GDM1 (cell line): ENCODE measurements around the gene KLHL12.
A peak's percentile ranks its signal among the peaks of the same experiment; 100 is the strongest.

Source experiments
- DNase-seq: peaks from one replicate; lab custom pipeline; 2025; lab: John Stamatoyannopoulos, UW

The KLHL12 gene

DNA sequence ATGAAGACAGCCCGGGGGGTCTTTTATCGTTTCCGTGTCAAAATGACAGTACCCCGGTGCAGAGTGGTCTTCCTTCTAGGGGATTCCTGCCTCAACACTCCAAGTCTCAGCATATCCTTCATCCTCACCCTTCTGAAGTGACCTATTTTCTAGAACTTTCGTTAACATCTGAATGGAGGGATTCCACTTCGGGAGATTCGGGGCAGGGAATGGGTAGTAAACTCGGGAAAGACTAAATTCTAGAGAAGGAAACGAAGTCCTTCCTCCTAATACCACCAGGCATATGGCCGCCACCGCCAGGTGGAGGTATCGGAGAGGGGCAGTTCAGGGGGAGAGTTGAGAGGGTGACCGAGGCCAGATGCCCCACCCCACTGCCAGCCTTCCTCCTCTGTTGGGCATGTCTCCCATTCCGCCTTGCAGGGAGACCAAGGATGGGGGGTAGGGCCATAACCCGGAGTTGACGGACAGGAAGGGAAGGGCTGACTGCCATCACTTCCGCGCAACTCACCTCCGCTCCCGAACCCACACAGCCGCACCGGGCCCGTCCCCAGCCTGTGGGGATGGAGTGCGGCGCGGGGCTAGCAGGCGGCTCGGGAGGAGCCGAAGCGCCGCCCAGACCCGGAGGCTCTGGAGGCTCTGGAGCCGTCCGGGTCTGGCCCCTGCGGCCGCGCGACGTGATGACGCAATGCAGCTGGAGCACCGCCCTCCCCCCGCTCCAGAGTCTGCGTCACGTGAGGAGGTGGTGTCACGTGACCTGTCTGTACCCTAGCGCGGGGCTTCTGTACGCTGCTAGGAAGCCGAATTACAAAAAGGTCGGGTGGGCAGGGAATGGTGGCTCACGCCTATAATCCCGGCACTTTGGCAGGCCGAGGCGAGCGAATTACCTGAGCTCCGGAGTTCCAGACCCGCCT is at the start of gene KLHL12:
TSS of gene KLHL12 (minus strand) at position 654 of the 911 bp plus-strand sequence. CDS start 2,072 bp downstream, outside the sequence.
- peak; percentile 93 for DNase-seq

DNA sequence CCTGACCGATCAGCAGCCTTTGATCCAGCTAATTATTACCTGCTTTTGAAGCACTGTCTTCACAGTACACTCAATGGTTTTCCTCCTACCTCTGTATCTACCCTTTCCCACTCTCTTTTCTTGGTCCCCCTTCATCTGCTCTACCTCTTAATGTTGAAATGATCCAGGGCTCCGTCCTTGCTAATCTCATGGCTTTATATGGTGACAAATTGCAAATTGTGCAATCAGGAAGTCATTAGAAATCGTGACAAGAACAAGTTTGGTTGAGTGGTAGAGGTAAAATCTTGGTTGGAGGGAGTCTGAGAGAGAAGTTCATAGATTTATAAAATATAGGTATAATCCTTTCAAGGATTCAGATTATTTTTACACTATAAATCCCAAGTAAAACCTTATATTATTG is 49.6 kb upstream of the KLHL12 start:
- DNase-seq, result no peak

DNA sequence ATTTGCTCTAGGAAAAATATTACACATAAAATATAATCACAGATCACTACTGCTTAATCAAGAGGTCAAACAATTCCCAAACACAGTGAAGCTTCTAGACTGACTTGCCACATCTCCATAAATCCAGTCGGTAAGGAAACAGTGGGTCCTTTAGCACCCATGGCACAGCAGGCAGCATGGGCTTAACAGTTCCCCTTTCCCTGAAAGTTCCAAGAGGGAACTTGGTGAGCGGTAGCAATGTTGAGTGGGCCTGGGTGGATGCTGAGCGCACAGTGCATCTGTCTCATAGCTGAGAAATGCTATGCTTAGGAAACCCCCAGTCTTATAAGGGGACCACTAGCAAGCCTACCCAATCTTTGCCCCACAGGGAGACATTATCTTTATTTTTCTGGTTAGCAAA is 47.8 kb upstream of the KLHL12 start:
- no peak for DNase-seq

DNA sequence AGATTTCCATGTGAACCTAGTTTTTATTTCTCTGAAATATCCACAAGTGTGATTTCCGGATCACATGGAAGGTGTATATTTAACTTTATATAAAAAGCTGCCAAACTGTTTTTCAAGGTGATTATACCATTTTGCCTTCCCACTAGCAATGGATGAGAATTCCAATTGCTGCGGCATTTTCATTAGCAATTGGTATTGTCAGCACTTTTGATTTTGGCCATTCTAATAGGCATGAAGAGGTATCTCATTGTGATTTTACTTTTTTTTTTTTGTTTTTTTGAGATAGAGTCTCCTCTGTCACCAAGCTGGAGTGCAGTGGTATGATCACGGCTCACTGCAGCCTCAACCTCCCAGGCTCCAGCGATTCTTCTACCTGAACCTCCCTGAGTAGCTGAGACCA is 45.0 kb upstream of the KLHL12 start:
- DNase-seq, result no peak

DNA sequence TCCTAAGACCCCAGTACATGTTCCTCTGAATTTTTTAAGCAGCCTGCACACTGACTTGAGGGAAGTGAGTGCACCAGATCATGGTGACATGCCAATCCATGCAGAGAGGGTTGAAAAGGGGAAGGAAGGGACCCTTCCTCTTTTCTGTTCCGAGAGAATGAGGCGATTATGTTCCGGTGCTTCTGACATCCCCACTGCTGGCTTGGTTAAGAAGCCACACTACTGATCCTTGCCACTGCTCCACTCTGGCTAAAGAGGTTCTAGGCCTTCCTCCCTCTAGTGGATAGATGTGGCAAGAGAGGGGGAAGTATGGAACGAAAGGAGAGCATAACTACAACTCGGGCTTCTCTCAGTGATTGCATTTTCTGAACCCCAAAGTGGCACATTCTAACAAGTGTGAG is 41.9 kb upstream of the KLHL12 start:
- peak; percentile 97 for DNase-seq

DNA sequence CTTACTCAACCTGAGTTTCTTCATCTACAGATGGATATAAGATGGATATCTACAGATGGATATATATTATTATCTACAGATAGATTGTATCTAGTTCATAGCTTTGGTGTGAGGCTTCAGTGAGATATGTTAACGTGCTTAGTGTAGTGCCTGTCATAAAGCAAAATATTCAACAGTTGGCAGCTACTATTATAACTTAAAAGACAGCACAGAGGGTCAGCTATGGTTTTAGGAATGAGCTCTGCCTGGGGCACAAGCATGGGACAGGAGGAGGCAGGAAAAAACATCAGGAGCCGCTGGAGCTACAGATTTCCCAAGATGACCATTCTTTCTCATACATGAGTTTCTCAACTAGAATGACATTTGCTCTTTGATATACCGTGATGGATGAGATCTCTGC is 41.3 kb upstream of the KLHL12 start:
- DNase-seq, result no peak

DNA sequence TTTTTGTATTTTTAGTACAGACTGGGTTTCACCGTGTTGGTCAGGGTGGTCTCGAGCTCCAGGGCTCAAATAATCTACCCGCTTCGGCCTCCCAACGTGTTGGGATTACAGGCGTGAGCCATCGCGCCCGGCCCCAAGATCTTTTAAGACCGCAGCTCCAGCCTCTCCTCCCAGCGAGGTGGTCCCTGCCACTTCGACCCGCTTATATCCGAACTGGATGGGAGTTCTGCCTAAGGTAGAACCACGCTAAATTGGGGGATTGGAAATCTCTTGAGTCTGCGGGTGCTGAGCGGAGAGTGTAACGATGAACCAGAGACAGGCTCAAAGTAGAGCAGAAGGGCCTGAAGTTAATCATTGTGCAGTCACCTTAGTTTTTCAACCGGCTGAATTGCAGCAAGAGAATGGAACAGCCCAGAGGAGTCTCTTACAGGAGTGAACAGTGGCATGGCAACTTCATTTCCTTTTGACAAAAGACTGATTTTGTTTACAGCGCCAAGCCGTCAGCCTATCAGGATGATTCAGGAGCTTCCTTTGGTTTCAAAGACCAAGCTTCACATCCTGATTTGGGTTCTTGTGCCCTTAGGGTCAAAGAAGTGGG is 40.7 kb upstream of the KLHL12 start:
- DNase-seq, result peak; percentile 75

DNA sequence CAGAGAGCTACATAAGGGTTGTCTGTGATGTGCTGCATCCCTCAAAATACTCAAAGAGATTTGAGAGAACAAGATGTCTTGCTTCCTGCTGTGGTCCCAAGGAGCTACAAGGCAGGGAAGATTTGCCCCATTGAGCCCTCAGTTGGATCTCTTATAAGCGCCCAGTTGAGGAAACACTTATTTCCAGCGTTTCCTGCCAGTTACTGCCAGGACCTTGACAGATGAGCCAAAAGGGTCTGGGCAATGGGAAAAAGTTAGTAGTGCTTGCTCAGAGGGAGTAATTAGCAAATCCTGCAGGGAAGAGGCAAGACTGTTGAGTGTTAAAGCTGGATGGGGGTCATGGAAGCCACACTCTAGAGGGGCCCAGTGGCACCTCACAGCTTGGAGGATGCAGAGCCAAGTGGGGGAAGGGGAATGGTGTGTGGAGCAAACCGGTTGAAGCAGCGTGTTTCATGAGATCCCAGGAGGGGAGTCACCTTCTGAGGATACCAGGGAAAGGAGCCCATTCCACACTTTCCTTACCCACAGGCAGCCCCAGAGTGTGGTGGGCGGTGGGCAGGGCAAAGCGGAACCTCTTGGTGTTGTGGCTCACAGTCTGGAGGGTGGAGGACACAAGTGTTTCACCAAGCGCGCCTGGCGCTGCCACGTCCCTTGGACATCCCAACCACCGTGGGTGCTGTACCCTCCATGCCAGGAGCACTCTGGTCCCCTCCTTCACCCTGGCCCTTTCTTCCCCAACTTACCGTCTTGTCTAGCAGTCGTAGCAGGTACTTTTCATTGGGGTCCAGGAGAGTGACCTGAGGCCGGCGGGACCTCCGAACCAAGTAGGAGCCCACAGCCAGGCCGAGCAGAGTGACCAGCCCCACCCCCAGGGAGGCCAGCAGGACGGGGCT is 39.2 kb upstream of the KLHL12 start:
- no peak for DNase-seq

DNA sequence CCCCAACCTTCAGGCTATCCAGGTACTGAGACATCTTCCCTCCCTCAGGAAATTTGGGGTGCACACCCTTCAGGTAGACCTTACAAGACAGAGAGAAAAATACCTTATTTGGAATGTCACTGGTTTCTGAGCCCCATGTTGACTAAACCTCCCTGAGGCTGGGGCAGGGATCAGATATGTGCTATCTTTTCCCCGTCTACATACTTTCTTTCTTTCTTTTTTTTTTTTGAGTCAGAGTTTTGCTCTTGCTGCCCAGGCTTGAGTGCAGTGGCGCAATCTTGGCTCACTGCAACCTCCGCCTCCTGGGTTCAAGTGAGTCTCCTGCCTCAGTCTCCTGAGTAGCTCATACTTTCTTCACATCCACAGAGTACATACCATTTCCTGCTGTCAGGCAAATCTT is 38.4 kb upstream of the KLHL12 start:
- DNase-seq, result no peak

DNA sequence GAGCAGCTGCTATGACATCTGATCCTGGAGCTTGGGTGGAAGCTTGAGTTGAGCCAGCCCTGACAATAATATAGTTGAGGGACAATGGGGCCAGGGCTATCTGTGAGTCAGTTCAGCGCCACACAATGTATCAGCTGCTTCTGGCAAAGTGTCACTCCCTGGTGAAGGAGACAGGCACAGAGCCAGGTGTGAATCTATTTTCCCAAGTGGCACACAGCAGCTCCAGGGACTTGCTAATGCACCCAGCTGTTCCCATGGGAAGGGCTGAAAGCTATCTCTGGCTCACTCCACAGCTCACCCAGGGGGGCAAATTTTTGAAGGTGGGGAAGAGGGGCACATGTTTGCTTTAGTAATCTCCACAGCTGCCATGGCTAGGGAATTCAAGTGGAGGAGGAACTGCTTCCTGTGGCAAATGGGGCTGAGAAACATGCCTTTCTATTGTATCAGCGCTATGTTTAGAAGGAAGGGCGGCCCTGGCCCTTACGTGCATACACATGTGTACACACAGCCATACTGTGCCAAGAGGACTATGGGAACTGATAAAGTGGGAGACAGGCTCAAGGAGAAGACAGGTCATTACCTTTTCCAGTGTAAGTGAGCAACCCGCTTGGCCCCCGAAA is 37.9 kb upstream of the KLHL12 start:
- DNase-seq, result no peak

DNA sequence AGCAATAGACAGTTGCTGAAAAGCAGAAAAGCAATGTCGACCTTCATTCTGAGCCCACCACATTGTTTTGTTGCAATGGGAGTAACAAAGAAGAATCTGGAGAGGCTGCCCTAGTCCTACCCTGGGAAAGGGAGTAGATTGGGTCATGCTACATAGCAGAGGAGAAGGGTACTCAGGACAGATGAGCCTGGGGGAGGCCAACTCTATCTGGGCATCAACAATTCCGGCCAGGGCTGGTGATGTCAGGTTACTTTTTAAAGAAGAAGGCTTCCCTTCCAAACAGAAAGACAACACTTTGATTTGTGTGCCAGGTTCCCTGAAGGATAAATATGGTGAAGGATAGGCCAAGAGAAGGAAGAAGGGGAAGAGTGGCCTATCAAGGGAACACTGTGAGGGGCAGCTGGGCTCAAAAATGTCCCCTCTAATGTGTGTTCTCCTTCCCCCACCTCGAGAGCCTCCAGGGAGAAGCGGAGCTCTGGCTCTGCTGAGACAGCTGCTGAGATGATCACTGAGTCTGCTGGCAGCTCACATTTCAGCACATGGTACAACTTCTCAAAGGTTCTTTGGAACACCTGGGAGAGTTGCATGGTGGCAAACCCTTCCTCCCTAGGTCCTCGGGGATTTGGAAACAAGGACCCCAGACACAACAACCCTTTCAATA is 34.3 kb upstream of the KLHL12 start:
- no peak for DNase-seq

DNA sequence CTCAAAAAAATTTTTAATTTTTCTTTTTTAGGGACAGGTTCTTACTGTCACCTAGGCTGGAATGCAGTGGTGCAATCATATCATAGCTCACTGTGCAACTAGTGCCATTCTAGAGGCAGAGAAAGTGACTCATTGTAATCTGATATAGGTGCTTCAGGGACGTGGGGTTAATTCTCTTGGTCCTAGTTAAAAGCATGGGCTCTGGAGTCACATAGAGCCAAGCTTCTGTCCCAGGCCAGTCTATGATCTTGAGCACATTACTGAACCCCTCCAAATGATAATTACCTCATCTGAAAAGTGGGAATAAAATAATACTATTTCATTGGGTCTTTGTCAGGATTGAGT is 32.2 kb upstream of the KLHL12 start:
- no peak for DNase-seq

DNA sequence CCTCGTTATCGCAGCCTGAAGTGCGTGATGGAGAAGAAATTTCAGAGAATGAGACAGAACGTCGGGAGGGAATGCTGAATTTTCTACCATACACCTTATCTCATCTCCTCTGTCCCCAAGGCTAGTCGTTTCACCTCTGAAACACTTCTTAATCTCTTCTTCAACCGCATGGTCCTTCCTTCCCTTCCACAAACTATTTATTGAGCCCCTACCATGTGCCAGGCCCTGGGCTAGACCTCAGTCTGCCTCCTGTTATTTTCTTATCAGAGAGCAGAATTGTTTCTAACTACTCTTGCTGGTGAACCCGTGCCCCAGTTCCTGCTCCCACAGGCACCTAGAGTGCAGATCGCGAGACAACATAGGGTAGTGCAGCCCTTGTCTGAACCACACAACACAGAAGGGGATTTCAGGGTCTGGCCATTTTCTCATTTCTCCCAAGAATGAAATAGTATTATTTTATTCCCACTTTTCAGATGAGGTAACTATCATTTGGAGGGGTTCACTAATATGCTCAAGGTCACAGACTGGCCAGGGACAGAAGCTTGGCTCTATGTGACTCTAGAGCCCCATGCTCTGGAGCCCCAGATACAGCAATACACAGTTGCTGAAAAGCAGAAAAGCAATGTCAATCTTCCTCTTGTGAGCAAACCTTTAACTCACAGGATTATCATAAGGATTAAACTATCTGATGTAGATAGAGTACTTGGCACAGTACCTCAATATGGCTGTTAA is 31.7 kb upstream of the KLHL12 start:
- no peak for DNase-seq

DNA sequence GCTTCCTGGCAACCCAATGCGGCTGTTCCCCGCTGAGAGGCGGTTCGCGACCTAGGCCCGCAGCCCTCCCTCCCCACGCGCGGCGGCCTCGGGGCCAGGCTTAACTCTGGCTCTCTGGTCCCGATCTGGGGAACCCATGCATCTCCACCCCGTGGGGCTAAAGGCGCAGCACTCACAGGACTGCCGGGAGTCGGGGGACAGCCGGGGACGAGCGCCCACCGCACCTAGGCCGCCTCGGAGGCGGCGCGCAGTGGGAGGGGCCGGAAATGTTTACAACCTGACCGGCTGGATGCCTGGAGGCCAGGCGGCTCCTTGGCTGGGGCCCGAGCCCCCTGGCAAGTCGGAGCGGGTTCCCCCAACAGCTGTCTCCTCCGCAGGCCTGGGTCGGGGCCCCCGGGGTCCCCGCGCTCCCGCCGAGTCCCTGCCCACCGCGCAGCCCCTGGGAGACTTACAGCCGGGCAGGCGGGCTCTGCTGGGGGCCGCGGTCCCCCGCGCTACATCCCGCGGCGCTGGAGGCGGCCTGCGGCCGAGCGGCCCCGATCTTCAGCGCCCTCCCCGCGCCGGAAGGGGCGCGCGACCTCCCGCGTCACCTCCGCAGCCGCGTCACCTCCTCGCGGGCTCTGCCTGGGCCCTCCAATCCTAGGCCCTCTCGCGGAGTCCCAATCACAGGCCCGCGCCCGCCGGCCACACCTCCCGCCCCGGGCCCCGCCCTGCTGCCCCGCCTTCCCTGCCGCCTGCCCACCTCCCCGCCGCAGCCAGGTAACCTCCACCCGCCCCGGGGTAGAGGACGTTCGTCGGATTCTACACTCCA is 30.9 kb upstream of the KLHL12 start, which contains the start of gene ADIPOR1:
TSS of gene ADIPOR1 (minus strand) at position 580 of the 811 bp plus-strand sequence. CDS start 7,242 bp downstream, outside the sequence.
- DNase-seq, result peak; percentile 82

DNA sequence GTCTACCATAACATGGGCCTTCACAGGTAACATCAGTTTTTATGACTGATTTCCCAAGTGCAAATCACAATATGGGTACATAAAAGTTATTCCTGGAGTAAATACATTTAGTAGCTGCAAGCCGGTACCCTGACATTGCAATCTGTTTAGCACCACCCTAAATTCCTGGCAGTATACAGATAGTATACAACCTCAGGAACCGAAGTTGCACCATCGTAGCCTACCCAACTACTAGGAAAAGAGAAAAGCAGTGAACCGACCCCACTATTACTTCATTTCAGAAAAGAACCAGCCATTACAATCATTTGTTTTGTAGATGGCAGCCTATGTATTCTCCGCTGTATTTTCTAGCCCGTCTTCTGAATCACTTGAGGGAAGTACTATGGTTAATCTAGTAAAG is 29.9 kb upstream of the KLHL12 start:
- DNase-seq, result no peak

DNA sequence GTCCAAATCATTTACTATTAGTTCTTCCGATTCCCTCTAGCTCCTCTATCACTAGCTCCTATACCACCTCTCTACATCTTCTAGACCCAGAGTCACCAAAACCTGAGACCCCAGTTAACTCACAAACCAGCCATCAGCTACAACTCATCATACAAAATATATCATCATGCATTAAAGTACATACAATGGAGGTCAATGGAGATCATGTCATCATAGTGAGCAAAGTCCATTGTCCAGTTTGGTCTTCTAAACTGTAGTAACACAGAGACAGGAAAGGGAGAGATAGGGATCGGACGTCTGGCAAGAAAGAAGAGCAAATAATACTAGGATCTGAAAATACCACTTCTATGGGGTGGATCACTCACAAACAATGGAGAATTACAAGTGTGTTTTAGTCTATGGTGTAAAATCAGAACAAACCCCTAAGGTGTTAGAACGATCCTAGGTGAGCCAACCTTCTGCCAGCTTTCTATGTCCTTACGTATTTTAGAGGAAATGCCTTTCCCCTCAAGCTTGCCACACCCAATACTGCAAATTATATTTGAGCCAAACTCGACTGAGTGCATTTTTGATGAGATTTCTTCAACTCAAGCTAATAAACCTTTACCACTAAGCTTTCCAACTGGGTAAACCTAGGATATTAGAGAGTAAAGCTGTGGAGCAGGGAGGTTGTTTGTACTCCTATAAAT is 27.2 kb upstream of the KLHL12 start:
- no peak for DNase-seq

DNA sequence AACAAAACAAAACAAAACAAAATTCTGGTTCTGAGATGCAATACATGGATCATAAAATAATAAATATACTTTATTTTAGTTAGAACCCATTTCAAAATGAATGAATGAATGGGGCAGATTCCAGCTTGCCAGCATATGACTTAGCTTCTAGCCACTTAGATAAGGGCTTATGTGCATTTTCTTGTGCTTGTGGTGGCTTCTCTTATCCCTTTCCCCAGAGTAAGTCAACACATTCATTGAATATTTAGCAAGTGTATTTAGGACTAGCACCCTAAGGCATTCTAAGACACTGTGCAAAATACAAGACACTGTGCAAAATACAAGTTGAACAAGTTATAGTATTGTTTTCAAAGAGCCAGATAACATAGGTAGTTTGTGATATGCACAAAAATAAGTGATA is 26.4 kb upstream of the KLHL12 start:
- no peak for DNase-seq

DNA sequence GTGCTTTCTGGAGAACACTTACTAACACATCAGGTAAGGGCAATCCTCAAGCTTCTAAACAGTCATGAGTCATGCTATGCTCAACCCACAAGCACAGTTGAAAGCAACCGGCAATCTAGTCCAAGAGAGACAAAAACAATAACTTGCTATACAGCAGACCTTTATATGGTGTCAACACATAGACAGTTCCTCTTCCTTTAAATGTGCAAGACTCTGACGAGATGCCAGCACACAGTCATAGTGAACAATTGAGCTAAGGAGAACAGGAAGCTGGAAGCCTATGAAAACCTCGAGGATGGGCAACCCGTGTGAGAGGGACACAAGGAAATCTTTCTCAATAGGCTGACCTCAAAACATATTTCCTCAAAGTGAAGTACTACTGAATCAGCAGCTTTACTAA is 25.8 kb upstream of the KLHL12 start:
- peak; percentile 9 for DNase-seq

DNA sequence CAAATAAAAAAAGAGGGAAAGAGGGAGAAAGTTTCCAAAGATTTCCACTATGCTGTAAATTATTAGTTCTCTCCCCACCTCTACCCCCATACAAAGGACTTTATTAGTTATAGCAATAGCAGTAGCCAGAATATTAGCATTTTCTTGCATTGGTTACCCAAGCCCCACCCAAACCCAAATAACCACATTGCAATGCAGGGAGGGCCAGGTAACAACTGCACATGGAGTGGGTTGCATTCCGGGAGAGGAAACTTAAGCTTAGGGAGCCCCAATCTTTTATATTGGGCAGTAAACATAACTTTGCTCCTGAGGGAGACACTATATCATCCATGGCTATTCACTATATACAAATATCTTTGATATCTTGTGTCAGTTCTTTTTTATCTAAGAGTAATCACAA is 25.1 kb upstream of the KLHL12 start:
- no peak for DNase-seq
